OCI-LY7 (cell line): ENCODE results near the gene RETREG1.

Experiments used
- CTCF ChIP-seq: fragments of 200-600 bp; sonication (generic); conservative IDR thresholded peaks from 2 replicates; pipeline ENCODE4 v1.5.1; 2014; ENCODE audit warnings: mild to moderate bottlenecking, antibody characterized with exemption, low read length, moderate library complexity, mixed read lengths
- EZH2phosphoT487 ChIP-seq: fragments of 200-600 bp; sonication (generic); IDR thresholded peaks from 2 replicates; pipeline ENCODE4 v1.6.1; 2018; ENCODE audit warnings: low read depth, borderline replicate concordance, mild to moderate bottlenecking, mixed run types, antibody characterized with exemption, low read length, moderate library complexity, mixed read lengths

- TF ChIP-seq CTCF = no peak
- TF ChIP-seq EZH2phosphoT487 = no peak
Observed at GRCh38 chr5:16573401-16573800, 43.4 kb downstream of the RETREG1 start.
